RWPE1 (cell line): ENCODE data around the gene SETD7.

Source experiments
- CTCF ChIA-PET: fragments of 350-600 bp; sonication (Branson Sonifier 250); formaldehyde crosslinking; extraction: SDS; loops from one replicate; lab custom pipeline; 2021; lab: Yijun Ruan, JAX
- POLR2A ChIA-PET: fragments of 400-600 bp; formaldehyde crosslinking; extraction: SDS; loops from one replicate; lab custom pipeline; 2020; ENCODE audit warnings: antibody characterized with exemption; ENCODE audit not compliant: low non-redundant PET; lab: Yijun Ruan, JAX
- DNase-seq: peaks from one replicate; pipeline ENCODE4 v3.0.0; 2012; ENCODE audit warnings: low spot score
- H3K27ac ChIP-seq: fragments of 450-650 bp; 2 replicates; pipeline ENCODE4 v1.5.1; 2017
- TF ChIP-seq, protein P1 (sequence below): fragments of 450-650 bp; conservative IDR thresholded peaks from 2 replicates; pipeline ENCODE4 v1.5.1; 2017; ENCODE audit warnings: low read depth, mild to moderate bottlenecking

SETD7 gene

DNA sequence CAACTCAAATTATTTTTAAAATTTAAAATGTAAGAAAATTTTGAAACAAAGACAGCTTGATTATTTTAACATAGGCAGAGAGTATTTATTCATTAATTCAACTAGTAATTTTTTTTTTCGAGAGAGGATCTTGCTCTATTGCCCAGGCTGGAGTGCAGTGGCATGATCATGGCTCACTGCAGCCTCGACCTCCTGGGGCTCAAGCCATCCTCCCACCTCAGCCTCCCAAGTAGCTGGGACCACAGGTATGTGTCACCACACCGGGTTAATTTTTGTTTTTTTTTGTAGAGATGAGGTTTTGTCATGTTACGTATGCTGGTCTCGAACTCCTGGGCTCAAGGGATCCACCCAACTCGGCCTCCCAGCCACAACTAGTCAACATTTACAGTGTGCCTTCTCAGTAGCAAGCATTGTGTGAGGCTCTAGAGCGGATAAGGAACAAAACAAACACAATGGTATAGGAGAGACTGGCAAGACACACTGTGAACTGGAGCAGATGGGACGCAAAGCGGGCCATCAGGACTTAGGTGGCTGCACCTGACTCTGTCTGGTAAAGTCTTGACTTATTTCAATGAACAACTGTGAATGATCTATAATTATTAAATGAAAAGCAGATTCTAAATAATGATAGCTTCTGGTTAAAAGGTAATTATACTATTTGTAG is 21.6 kb downstream of the SETD7 start:
- ChIA-PET CTCF (interaction anchor here (0.6 kb wide), 1 partner anchor 78 kb away, joined by 4 read pairs; no protein-coding TSS in a partner anchor), POLR2A (no interaction called here)
- DNase-seq: no peak
- H3K27ac ChIP-seq: no peak overlapping the region
- TF ChIP-seq, protein P1, sequence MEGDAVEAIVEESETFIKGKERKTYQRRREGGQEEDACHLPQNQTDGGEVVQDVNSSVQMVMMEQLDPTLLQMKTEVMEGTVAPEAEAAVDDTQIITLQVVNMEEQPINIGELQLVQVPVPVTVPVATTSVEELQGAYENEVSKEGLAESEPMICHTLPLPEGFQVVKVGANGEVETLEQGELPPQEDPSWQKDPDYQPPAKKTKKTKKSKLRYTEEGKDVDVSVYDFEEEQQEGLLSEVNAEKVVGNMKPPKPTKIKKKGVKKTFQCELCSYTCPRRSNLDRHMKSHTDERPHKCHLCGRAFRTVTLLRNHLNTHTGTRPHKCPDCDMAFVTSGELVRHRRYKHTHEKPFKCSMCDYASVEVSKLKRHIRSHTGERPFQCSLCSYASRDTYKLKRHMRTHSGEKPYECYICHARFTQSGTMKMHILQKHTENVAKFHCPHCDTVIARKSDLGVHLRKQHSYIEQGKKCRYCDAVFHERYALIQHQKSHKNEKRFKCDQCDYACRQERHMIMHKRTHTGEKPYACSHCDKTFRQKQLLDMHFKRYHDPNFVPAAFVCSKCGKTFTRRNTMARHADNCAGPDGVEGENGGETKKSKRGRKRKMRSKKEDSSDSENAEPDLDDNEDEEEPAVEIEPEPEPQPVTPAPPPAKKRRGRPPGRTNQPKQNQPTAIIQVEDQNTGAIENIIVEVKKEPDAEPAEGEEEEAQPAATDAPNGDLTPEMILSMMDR: no peak

DNA sequence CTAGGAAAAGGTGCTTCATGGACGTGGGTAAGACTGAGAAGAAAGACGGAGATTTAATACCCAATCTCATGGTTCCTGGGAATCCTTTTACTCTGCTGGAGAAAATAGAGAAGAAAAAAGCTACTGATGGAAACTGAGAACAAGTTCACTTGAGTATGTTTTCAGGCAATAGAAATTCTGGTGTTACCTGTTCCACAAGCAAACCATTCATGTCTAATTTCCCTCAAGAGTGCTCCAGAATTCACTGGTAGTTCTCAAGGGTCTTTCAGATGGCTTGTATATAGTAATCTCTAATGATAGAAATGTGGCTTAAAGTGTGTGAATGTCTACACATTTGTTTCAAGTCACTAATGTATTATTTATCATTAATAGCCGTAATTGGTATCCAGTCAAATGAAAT is 22.5 kb downstream of the SETD7 start:
- CTCF ChIA-PET: interaction anchor here (0.6 kb wide), 1 partner anchor 77 kb away, joined by 4 read pairs; no protein-coding TSS in a partner anchor
- POLR2A ChIA-PET: no interaction called here

DNA sequence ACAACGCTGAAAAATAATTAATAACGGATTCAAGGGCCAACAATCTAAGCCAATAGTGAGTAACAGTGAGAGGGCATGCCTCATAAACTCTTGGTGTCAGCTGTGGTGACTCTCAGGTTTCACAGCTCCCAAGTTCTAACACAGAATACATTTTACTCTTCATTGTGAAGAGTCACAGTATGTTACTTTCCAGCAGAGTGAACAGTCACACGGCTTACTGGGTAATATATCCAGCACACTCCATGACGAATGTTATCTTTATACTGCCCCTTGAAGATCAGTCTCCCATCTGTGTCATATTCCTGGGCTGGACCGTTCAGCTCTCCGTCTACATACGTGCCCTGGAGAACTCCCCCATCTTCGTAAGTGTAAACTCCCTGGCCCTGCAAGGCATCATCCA is 23.1 kb downstream of the SETD7 start:
- no peak for DNase-seq
- POLR2A ChIA-PET: no interaction called here
- no peak overlapping the region for H3K27ac ChIP-seq

More for the DNA sequence above, 22.5 kb downstream of the SETD7 start:
- TF ChIP-seq, protein P1: no peak
- no peak for DNase-seq
- no peak overlapping the region for H3K27ac ChIP-seq

DNA sequence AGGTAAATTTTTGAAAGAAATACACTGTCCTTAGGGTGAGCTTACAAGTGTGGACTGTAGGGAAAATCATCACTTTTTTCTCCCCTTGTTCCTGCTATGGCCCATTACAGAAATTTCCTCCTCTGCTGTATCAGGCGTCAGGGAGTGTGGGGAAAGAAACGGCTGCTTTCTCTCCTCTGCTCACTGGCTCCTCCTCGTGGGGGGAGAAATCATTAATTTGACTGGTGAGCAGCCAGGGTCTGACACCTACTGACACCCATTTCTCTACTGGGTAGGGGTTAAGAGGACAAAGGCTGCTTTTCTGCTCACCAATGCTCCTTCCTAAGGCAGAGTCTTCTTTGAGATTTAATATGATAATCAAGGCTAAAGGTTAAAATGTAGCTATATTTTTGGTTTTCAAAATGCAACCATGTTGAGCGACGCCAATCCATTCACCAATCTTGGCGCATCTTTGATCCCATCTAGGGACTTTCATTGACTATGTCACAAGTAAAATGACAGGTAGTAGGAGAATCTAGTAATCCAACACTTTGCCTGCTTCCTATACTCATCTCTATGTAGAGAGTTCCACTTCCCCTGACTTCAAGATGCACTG is 25.1 kb downstream of the SETD7 start:
- CTCF ChIA-PET: interaction anchor here (0.7 to 1.3 kb wide), 3 partner anchors 9 to 33 kb away, joined by 3 to 4 read pairs (median 3); no protein-coding TSS in a partner anchor
- TF ChIP-seq, protein P1: peak; percentile 57
- POLR2A ChIA-PET: no interaction called here
- peak; percentile 61 for DNase-seq
- H3K27ac ChIP-seq: no peak overlapping the region

More for the DNA sequence above, 23.1 kb downstream of the SETD7 start:
- TF ChIP-seq, protein P1: no peak
- CTCF ChIA-PET: no interaction called here

DNA sequence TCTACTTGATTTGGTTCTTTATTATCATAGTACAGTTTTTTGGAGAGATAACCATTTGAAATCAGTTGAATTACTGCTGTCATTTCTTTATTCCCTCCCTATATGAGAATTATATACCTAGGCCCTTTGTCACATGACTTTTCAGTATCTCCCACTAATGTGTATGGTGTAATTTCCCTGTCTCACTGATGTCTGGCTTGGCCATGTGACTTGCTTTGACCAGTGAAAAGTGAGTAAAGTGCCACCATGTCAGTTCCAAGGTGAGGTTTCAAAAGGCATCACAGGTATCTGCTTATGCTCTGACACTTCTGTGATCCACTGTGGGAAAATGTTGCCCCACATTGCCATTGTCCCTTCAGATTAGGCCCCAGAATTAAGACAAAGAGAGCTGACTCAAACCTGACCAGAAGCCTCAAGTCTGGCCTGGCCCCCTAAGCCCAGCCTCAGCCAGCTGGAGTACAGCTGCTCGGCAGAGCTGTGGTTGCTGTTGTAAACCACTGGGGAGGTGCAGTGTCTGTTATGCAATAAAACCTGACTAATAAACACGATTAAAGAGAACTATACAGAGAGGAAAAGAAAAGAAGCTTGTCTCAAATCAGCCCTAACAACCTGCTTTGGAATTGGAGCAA is 27.5 kb downstream of the SETD7 start:
- DNase-seq: no peak
- CTCF ChIA-PET: no interaction called here
- TF ChIP-seq, protein P1: no peak
- POLR2A ChIA-PET: no interaction called here
- H3K27ac ChIP-seq: no peak overlapping the region

DNA sequence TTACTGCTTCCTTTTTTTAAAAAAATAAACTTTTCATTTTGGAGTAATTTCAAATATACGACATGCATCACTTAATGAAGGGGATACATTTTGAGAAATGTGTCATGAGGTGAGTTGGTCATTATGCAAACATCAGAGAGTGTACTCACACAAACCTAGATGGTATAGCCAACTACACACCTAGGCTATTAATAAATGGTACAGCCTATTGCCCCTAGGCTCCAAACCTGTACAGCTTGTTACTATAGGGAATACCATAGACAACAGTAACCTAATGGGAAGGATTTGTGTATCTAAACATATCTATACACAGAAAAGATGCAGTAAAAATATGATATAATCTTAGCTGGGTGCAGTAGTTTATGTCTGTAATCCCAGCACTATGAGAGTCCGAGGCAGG is 29.1 kb downstream of the SETD7 start:
- POLR2A ChIA-PET: no interaction called here
- CTCF ChIA-PET: interaction anchor here (0.6 kb wide), 1 partner anchor 165 kb away, joined by 7 read pairs; no protein-coding TSS in a partner anchor
- H3K27ac ChIP-seq: no peak overlapping the region
- TF ChIP-seq, protein P1: no peak
- no peak for DNase-seq
